HuH-7.5 (cell line): ENCODE measurements around the gene TOGARAM2.

ENCODE experiments used
- DNase-seq: peaks from one replicate; pipeline ENCODE4 v3.0.0; 2011; ENCODE audit warnings: low spot score

The TOGARAM2 gene

GRCh38 chr2:29053670-29054400 is 72.7 kb downstream of the TOGARAM2 start:
- no peak for DNase-seq

GRCh38 chr2:29054430-29054829 is 73.3 kb downstream of the TOGARAM2 start:
- DNase-seq, result no peak

- no peak for DNase-seq
These were observed 74.5 kb downstream of the TOGARAM2 start for GRCh38 chr2:29055601-29056000.

- no peak for DNase-seq
These were observed 75.4 kb downstream of the TOGARAM2 start for GRCh38 chr2:29056452-29056851.

GRCh38 chr2:29057006-29057405 is 75.9 kb downstream of the TOGARAM2 start:
- DNase-seq, result no peak

GRCh38 chr2:29059624-29060023 is 78.5 kb downstream of the TOGARAM2 start:
- no peak for DNase-seq

- no peak for DNase-seq
These were observed 79.3 kb downstream of the TOGARAM2 start for GRCh38 chr2:29060441-29060840.

- DNase-seq, result no peak
These were observed 80.1 kb downstream of the TOGARAM2 start for GRCh38 chr2:29061176-29061575.

- DNase-seq, result no peak
These were observed 80.5 kb downstream of the TOGARAM2 start for GRCh38 chr2:29061616-29062015.

GRCh38 chr2:29062371-29062770 is 81.3 kb downstream of the TOGARAM2 start:
- no peak for DNase-seq

GRCh38 chr2:29063056-29063455 is 82.0 kb downstream of the TOGARAM2 start:
- no peak for DNase-seq

GRCh38 chr2:29063646-29064345 is 82.7 kb downstream of the TOGARAM2 start:
- no peak for DNase-seq

GRCh38 chr2:29064346-29064715 is 83.2 kb downstream of the TOGARAM2 start:
- DNase-seq, result no peak

- DNase-seq, result no peak
These were observed 83.6 kb downstream of the TOGARAM2 start for GRCh38 chr2:29064746-29065067.

GRCh38 chr2:29065068-29065811 is 84.1 kb downstream of the TOGARAM2 start:
- DNase-seq, result no peak

GRCh38 chr2:29066271-29066860 is 85.3 kb downstream of the TOGARAM2 start:
- DNase-seq, result no peak

GRCh38 chr2:29066997-29067605 is 86.0 kb downstream of the TOGARAM2 start:
- DNase-seq, result no peak

GRCh38 chr2:29068513-29068912 is 87.4 kb downstream of the TOGARAM2 start:
- no peak for DNase-seq

- DNase-seq, result no peak
These were observed 89.4 kb downstream of the TOGARAM2 start for GRCh38 chr2:29070526-29070925.

- no peak for DNase-seq
These were observed 90.2 kb downstream of the TOGARAM2 start for GRCh38 chr2:29071032-29071975.

GRCh38 chr2:29072251-29072650 is 91.2 kb downstream of the TOGARAM2 start:
- no peak for DNase-seq
